Endothelial cell of hepatic sinusoid (primary cell): ENCODE measurements around the gene SCARB1.

ENCODE experiments used
- in situ Hi-C: cut with HindIII; loops from 2 replicates; pipeline ENCODE4 v1.10.0; 2017; ENCODE audit warnings: low sequenced_read_pairs

The SCARB1 gene

GRCh38 chr12:124764451-124764850 is 99.2 kb downstream of the SCARB1 start:
- in situ Hi-C loops, result no loop called here

- in situ Hi-C loops, result no loop called here
Measured at GRCh38 chr12:124763594-124763979, 100.1 kb downstream of the SCARB1 start.

- in situ Hi-C loops, result no loop called here
Measured at GRCh38 chr12:124762791-124763593, 100.7 kb downstream of the SCARB1 start.

GRCh38 chr12:124762384-124762783 is 101.3 kb downstream of the SCARB1 start:
- in situ Hi-C loops, result no loop called here

- in situ Hi-C loops, result no loop called here
Measured at GRCh38 chr12:124761871-124762270, 101.8 kb downstream of the SCARB1 start.

GRCh38 chr12:124761056-124761455 is 102.6 kb downstream of the SCARB1 start:
- in situ Hi-C loops, result no loop called here

- in situ Hi-C loops, result no loop called here
Measured at GRCh38 chr12:124760560-124760959, 103.1 kb downstream of the SCARB1 start.

- in situ Hi-C loops, result loop anchor here (10.0 kb wide), 3 partner anchors 115 to 705 kb away; no protein-coding TSS in a partner anchor
Measured at GRCh38 chr12:124759841-124760503, 103.7 kb downstream of the SCARB1 start.

GRCh38 chr12:124758266-124759220 is 105.1 kb downstream of the SCARB1 start:
- in situ Hi-C loops, result loop anchor here (10.0 kb wide), 3 partner anchors 114 to 704 kb away; no protein-coding TSS in a partner anchor

GRCh38 chr12:124757329-124757728 is 106.3 kb downstream of the SCARB1 start:
- in situ Hi-C loops, result loop anchor here (10.0 kb wide), 3 partner anchors 113 to 703 kb away; no protein-coding TSS in a partner anchor

GRCh38 chr12:124756760-124757159 is 106.9 kb downstream of the SCARB1 start:
- in situ Hi-C loops, result loop anchor here (10.0 kb wide), 3 partner anchors 112 to 702 kb away; no protein-coding TSS in a partner anchor

GRCh38 chr12:124756166-124756565 is 107.5 kb downstream of the SCARB1 start:
- in situ Hi-C loops, result loop anchor here (10.0 kb wide), 3 partner anchors 111 to 701 kb away; no protein-coding TSS in a partner anchor

- in situ Hi-C loops, result loop anchor here (10.0 kb wide), 3 partner anchors 111 to 701 kb away; no protein-coding TSS in a partner anchor
Measured at GRCh38 chr12:124755801-124756148, 107.9 kb downstream of the SCARB1 start.

GRCh38 chr12:124754949-124755800 is 108.5 kb downstream of the SCARB1 start:
- in situ Hi-C loops, result loop anchor here (10.0 kb wide), 3 partner anchors 110 to 700 kb away; no protein-coding TSS in a partner anchor

- in situ Hi-C loops, result loop anchor here (10.0 kb wide), 3 partner anchors 110 to 700 kb away; no protein-coding TSS in a partner anchor
Measured at GRCh38 chr12:124754491-124754890, 109.2 kb downstream of the SCARB1 start.

GRCh38 chr12:124753993-124754392 is 109.7 kb downstream of the SCARB1 start:
- in situ Hi-C loops, result loop anchor here (10.0 kb wide), 3 partner anchors 109 to 699 kb away; no protein-coding TSS in a partner anchor

- in situ Hi-C loops, result loop anchor here (10.0 kb wide), 3 partner anchors 108 to 698 kb away; no protein-coding TSS in a partner anchor
Measured at GRCh38 chr12:124753228-124753591, 110.5 kb downstream of the SCARB1 start.

GRCh38 chr12:124752437-124753227 is 111.0 kb downstream of the SCARB1 start:
- in situ Hi-C loops, result loop anchor here (10.0 kb wide), 3 partner anchors 108 to 698 kb away; no protein-coding TSS in a partner anchor
